ENCODE data around the gene RALGPS2.

The RALGPS2 gene

GRCh38 chr1:178869119-178869697 is 144.2 kb downstream of the RALGPS2 start:
- peak; percentile 62 for DNase-seq

GRCh38 chr1:178870221-178870620 is 145.2 kb downstream of the RALGPS2 start:
- no peak for DNase-seq

- peak; percentile 45 for DNase-seq
Observed at GRCh38 chr1:178870944-178871343, 145.9 kb downstream of the RALGPS2 start, which contains the start of gene ANGPTL1. ANGPTL1 (minus strand) TSS chr1:178871077; CDS start chr1:178865776, 5,301 bp downstream.

DNA sequence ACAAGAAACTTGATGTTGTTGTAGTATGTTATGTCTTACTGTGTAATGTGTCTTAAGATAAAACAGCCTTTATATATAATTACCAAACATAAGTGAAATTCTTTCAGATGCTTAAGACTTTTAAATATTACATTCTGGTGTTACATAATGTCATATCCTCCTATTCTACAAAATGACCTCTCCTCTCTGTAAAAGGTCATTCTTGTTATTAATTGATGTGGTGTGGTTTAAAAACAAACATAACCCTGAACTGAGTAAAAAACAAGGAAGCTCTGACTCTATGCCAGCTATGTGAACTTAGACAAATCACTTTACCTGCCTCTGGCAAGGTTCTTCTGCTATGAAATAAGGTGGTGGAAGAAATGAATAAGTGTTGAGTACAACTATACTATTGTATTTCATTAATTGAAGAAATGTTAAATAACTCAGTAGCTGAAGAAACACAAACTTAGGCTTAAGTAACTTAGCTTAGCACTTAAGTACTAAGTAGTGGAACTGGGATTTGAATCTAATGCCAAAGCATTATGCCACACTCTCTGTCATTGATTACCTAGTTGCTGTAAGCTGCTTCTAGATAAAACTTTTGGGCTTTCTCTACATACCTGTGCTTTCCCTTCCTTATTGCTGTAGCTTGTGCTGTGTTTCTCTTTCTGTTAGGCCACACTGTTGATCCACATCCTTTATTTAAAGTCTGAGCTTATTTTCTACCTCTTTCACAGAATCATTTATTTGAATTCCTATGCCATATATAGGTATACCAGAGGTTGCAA is 146.7 kb downstream of the RALGPS2 start:
- DNase-seq: no peak

DNA sequence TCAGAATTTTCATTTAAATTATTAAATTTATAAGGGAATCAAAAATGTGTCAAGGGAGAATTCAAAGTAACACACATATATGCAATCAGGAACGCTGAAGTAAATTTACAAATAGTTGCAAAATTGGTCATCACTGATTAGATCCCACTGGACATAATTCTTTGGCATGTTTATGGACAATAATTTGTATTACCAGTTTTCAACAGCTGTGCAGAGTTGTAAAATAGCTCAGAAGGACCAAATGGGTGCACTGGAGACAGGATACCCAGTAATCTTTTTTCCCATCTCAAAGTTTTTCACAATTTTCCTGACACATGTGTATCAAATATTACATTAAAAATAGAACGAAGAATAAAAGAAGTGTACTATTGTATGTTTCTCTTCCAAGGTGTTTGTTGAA is 149.9 kb downstream of the RALGPS2 start:
- no peak for DNase-seq

GRCh38 chr1:178875936-178876335 is 150.9 kb downstream of the RALGPS2 start:
- no peak for DNase-seq

GRCh38 chr1:178877896-178878295 is 152.9 kb downstream of the RALGPS2 start:
- no peak for DNase-seq

GRCh38 chr1:178881950-178882349 is 156.9 kb downstream of the RALGPS2 start:
- no peak for DNase-seq

GRCh38 chr1:178885869-178886268 is 160.8 kb downstream of the RALGPS2 start:
- DNase-seq: no peak

GRCh38 chr1:178886551-178886950 is 161.5 kb downstream of the RALGPS2 start:
- no peak for DNase-seq

DNA sequence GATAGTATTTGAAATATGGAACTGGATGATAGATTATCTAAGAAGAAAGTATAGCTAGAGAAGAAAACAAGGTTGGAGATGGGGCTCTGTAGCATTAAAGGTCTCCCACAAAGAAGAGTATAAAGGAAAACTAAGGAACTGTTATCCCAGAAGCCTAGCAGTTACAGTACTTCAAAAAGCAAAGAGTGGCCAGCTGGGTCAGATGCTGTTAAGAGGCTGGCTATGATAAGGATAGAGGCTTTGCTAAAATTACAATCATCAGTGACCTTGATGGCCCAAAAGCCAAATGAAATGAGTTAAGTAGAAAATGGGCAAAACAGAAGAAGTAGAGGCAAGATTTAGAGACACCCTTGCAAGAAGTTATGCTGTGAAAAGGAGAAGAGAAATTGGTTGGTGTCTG is 170.9 kb downstream of the RALGPS2 start:
- no peak for DNase-seq

- no peak for DNase-seq
Observed at GRCh38 chr1:178898401-178898800, 173.4 kb downstream of the RALGPS2 start.

DNA sequence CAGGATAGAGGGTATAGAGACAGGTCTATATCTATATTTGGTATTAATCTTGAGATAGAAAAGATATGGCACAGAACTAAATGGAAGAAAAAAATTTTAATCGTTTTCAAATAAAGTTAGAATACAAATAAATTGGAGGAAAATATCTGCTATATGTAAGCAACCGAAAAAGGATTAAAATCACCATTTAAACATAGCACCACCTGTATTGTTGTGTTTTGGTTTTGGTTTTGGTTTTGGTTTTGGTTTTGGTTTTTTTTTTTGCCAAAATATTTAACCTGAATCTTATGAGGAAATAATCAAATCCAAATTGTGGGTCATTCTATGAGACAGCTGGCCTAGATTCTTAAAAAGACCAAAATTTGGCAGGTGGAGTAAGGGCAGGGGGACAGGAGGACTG is 174.4 kb downstream of the RALGPS2 start:
- DNase-seq: no peak

GRCh38 chr1:178901482-178902125 is 176.6 kb downstream of the RALGPS2 start:
- no peak for DNase-seq

GRCh38 chr1:178908358-178908757 is 183.3 kb downstream of the RALGPS2 start:
- no peak for DNase-seq

DNA sequence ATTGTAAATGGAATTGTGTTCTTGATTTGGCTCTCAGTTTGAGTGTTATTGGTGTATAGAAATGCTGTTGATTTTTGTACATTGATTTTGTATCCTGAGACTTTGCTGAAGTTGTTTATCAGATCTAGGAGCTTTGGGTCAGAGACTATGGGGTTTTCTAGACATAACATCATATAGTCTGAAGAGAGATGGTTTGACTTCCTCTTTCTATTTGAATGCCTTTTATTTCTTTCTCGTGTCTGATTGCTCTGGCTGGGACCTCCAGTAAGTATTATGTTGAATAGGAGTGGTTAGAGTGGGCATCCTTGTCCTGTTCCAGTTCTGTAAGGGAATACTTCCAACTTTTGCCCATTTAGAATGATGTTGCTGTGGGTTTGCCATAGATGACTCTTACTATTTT is 185.0 kb downstream of the RALGPS2 start:
- DNase-seq: no peak

DNA sequence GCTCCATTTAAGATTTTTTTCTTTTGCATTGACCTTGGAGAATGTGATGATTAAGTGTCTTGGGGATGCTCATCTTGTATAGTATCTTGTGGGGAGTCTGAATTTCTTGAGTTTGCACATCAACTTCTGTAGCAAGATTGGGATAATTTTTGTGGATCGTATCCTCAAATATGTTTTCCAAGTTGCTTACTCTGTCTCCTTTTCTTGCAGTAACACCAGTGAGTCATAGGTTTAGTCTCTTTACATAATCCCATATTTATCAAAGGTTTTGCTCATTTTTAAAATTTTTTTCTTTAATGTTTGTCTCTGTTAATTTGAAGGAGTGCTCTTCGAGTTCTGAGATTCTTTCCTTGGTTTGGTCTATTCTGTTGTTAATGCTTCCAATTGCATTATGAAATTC is 187.6 kb downstream of the RALGPS2 start:
- peak; percentile 7 for DNase-seq

DNA sequence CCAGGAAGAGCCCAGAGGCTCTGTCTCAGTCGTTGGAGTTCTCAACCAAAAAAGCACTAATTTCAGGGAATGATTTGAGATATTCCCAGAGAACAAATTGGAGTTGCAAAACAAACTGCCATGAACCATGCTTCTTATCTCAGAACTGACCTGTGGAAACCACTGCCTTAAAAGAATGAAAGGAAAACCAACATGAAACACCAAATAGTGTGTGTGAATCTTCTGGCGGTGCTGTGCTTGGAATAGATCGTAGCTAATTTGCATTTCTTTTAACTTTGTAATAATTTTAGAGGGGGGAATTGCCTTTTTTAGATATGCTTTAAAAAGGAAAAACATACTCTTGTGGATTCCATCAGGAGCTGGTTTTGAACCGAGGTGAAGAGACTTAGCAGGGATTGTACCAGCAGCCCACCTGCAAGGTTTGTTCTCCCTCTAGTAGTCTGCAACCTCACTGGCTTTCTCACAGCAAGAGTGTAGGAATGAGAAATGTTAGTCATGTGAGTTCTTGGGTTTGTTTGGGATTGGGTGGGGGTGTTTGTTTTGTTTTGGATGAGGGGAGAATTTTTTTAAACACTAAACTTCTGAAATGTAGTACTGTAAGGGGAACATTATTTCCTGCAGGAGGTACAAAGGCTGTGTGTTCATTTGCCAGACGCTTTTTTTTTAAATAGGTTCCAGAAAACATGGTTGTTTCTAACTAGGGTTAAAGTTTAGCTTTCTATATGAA is 191.6 kb downstream of the RALGPS2 start:
- DNase-seq: no peak

DNA sequence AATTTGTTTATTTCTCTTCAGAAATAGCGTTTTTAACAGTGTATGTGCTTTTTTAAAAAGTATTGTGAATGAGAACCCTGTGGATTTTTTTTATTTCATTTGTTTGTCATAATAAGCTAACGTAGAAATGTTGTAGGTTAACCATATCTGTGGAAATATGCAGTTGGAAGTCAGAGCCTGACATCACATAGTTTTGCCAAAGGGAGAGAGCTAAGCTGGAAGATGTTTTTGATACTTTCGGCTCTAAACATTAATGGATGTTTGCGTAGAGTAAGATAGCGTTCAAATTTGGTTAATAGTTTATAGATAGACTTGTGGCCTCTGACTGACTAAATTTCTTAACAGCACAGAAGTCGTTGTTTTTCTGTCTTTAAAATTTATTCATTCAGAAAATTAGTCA is 193.3 kb downstream of the RALGPS2 start:
- no peak for DNase-seq

GRCh38 chr1:178918955-178919354 is 193.9 kb downstream of the RALGPS2 start:
- no peak for DNase-seq

GRCh38 chr1:178919581-178919980 is 194.5 kb downstream of the RALGPS2 start:
- no peak for DNase-seq

- DNase-seq: no peak
Observed at GRCh38 chr1:178921499-178921898, 196.5 kb downstream of the RALGPS2 start.

DNA sequence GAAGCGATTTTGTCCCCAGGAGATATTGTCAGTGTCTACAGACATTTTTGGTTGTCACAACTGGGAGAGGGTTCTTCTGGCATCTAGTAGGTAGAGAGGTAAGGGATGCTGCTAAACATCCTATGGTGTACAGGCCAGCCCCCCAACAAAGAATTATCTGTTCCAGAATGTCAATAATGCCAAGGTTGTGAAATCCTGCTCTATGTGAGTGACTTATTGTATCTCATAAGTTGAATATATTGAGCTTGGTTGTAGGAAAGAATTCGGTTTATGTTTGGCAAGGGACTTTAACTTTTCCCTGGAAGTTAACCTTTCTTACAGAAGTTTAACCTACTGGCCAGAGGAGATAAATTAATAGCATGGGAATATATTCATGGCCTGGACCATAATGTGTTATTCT is 198.5 kb downstream of the RALGPS2 start:
- DNase-seq: no peak

All from HCEC 1CT (cell line).